Measurements from ENCODE around the gene GPR39. TPM values are rescaled to one million over a fixed set of nuclear protein-coding genes. Genes with fewer than 3 reads are reported as not detected.

The GPR39 gene
- total RNA-seq, 4 donors from 2014 or later: 0.72 to 1.6 (median 1.4) TPM

DNA sequence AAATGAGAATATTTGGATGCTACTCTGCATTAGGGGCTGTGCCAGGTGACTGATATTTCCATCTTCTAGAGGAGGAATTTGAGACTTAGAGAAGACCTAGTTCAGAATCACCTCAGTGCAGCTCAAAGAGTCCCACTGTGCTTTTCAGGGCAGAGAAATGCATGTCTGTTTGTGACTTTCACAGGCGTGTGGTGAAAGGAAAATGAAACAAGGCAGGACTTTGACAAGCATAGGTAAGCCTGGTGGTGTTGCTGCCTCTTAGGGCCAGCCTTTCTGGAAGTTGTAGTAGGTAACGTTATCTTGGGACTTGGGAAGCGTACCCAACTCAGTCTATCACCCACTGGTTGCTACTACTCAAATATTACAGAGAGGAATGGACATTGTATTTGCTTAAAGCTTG, 2.6 kb downstream of the GPR39 start:
- no peaks in the 10 kb centered on the region for H3K27me3 ChIP-seq
- H3K9me3 ChIP-seq: no peaks in the 10 kb centered on the region
- H3K27ac ChIP-seq: no peak overlapping the region
- TF ChIP-seq POLR2A (IDR thresholded peaks at IDR 0.05) (no peak), CTCF (IDR thresholded peaks at IDR 0.05) (no peak), POLR2AphosphoS5 (IDR thresholded peaks at IDR 0.05) (no peak), EP300 (IDR thresholded peaks at IDR 0.05) (no peak)
- DNase-seq (ENCODE audit: low spot score in 2 of 2): no peak
- no peak overlapping the region for H3K4me3 ChIP-seq
- H3K4me1 ChIP-seq: peaks cover 19% of the 10 kb centered on the region
- no peaks in the 10 kb centered on the region for H3K36me3 ChIP-seq
- WGBS: 85% methylated on average over 3 of the region's 3 CpGs

DNA sequence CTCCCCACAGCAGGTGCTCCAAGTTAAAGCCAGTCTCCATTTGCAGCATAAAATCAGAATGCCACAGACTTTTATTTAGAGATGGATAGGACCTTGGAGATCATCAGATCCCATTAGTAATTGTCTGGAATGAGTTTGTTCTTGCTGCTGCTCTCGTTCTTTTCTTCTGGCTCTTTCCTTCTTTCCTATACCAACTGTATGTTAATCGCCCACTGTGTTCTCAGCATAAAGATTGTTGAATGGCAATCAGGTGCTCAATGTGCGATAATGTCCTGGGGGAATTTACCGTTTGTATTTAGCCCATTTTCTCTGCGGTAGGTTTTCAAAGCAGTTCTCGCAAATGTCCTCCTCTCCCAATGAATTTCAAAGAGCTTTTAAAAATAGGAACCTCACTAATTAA, 3.3 kb downstream of the GPR39 start:
- no peak for DNase-seq (ENCODE audit: low spot score in 2 of 2)
- Histone ChIP-seq H3K9me3 (no peaks in the 10 kb centered on the region), H3K27ac (no peak overlapping the region), H3K4me1 (peaks cover 25% of the 10 kb centered on the region), H3K27me3 (no peaks in the 10 kb centered on the region), H3K4me3 (no peak overlapping the region), H3K36me3 (no peaks in the 10 kb centered on the region)
- TF ChIP-seq EP300 (IDR thresholded peaks at IDR 0.05) (no peak), POLR2AphosphoS5 (IDR thresholded peaks at IDR 0.05) (no peak), POLR2A (IDR thresholded peaks at IDR 0.05) (no peak), CTCF (IDR thresholded peaks at IDR 0.05) (no peak)
- 88% methylated on average over 6 of the region's 6 CpGs for whole genome bisulfite sequencing

GRCh38 chr2:132420816-132421805, 4.5 kb downstream of the GPR39 start:
- Histone ChIP-seq H3K36me3 (no peaks in the 10 kb centered on the region), H3K27me3 (no peaks in the 10 kb centered on the region), H3K4me1 (peaks cover 17% of the 10 kb centered on the region), H3K4me3 (no peak overlapping the region), H3K27ac (no peak overlapping the region), H3K9me3 (no peaks in the 10 kb centered on the region)
- WGBS: 78% methylated on average over 2 of the region's 2 CpGs
- no peak for TF ChIP-seq POLR2AphosphoS5 (IDR thresholded peaks at IDR 0.05)
- TF ChIP-seq POLR2A (IDR thresholded peaks at IDR 0.05): no peak
- no peak for TF ChIP-seq CTCF (IDR thresholded peaks at IDR 0.05)
- TF ChIP-seq EP300 (IDR thresholded peaks at IDR 0.05): no peak
- no peak for DNase-seq (ENCODE audit: low spot score in 2 of 2)

DNA sequence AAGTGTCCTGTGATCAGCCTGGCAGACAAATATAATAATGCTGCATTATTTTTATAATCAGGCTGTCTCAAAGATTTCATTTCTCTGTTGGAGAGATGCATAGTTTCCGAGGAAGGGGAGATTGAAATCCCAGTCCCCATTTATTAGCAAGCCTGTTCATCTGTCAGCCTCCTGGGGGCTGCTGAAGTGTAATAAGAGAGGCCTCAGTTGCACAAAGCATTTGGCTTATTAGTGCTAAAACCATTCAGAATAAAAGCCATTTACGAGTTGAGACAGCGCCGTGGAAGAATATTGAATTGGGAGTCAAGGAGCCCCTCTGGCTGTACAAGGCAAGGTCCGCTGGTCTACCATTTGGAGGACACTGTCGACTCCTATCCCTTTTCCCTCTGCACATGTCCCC, 6.1 kb downstream of the GPR39 start:
- 89% methylated on average over 6 of the region's 6 CpGs for WGBS
- Histone ChIP-seq H3K27me3 (no peaks in the 10 kb centered on the region), H3K9me3 (no peaks in the 10 kb centered on the region), H3K4me1 (peaks cover 7% of the 10 kb centered on the region), H3K27ac (no peak overlapping the region), H3K4me3 (no peak overlapping the region), H3K36me3 (no peaks in the 10 kb centered on the region)
- DNase-seq (ENCODE audit: low spot score in 2 of 2): no peak
- TF ChIP-seq POLR2AphosphoS5 (IDR thresholded peaks at IDR 0.05): no peak
- TF ChIP-seq CTCF (IDR thresholded peaks at IDR 0.05): no peak
- TF ChIP-seq POLR2A (IDR thresholded peaks at IDR 0.05): no peak
- no peak for TF ChIP-seq EP300 (IDR thresholded peaks at IDR 0.05)

DNA sequence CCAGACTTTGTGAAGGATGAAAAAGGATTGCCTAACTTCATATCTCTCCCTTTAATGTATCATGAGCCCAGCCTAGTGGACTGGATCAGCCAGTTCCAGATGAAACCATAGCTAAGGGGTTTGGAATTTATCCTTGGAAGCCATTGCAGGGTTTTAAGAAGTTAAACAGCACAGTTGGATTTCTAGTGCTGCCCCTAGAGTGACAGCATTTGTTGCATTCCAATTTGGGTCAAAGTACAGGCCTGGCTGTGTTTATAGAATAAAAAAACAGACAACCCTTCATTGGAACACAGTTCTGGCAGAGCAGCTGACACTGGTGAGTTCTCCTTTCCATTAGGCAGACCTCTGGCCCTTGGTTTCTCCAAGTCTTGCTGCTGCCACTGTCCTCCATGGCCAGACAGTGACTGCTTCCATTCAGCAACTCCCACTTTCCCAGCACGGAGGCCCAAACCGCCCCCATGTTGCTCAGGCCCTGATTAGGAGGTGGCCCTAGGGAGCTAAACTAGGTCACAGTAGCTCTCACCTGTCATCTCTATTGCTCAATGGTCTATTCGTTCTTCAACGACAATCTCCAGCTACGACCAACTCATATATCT, 8.0 kb downstream of the GPR39 start:
- H3K4me1 ChIP-seq: peaks cover 7% of the 10 kb centered on the region
- H3K36me3 ChIP-seq: no peaks in the 10 kb centered on the region
- DNase-seq (ENCODE audit: low spot score in 2 of 2): no peak
- 78% methylated on average over 5 of the region's 5 CpGs for WGBS
- no peak for TF ChIP-seq POLR2A (IDR thresholded peaks at IDR 0.05)
- TF ChIP-seq EP300 (IDR thresholded peaks at IDR 0.05): no peak
- no peak for TF ChIP-seq POLR2AphosphoS5 (IDR thresholded peaks at IDR 0.05)
- no peak for TF ChIP-seq CTCF (IDR thresholded peaks at IDR 0.05)
- H3K4me3 ChIP-seq: no peak overlapping the region
- H3K27ac ChIP-seq: peak overlapping the region; percentile 24
- H3K27me3 ChIP-seq: no peaks in the 10 kb centered on the region
- H3K9me3 ChIP-seq: no peaks in the 10 kb centered on the region
